Measurements from ENCODE around the gene FAM221A. TPM values are rescaled to one million over a fixed set of nuclear protein-coding genes. Genes with fewer than 3 reads are reported as not detected.

The FAM221A gene
- total RNA-seq (2021; ENCODE audit: unreplicated experiment) (8.4 TPM), Bru-seq, nascent RNA (percentile 61 among the genes with signal in this experiment), BruChase-seq, experiment 1, labeled RNA remaining after a 2-hour chase (percentile 72 among the genes with signal in this experiment), BruChase-seq, experiment 2, labeled RNA remaining after a 6-hour chase (percentile 66 among the genes with signal in this experiment)
- 8.5 TPM for polyA plus RNA-seq (2012; ENCODE audit: insufficient read length)
- long read RNA-seq, partial matches to known transcripts: 3 of 18 reads
- long read RNA-seq, other reads (novel, unspliced or antisense): 3 of 18 reads

- peak; percentile 45 for DNase-seq (ENCODE audit: low read depth, low spot score)
- peak within 1 kb of the TSS; percentile 73 for H3K27ac ChIP-seq (ENCODE audit: low read length)
Observed at GRCh38 chr7:23679898-23680413, at the start of gene FAM221A. FAM221A (plus strand) TSS chr7:23680199; CDS start chr7:23680219, 20 bp downstream.

GRCh38 chr7:23633417-23633816, 46.6 kb upstream of the FAM221A start:
- Histone ChIP-seq H3K4me1 (ENCODE audit: control insufficient read depth, insufficient read depth, low read length) (no peaks in the 10 kb centered on the region), H3K9me3 (ENCODE audit: control insufficient read depth, insufficient read depth, low read depth, low read length) (no peaks in the 10 kb centered on the region), H3K27me3 (ENCODE audit: control insufficient read depth, insufficient read depth, low read length) (no peaks in the 10 kb centered on the region), H3K36me3 (ENCODE audit: control insufficient read depth, insufficient read depth, low read length) (no peaks in the 10 kb centered on the region), H3K4me3 (ENCODE audit: low read depth in 2 of 2, low read length in 2 of 2) (no peak overlapping the region), H3K27ac (ENCODE audit: low read length) (no peak overlapping the region)
- ATAC-seq (peak; percentile 12; the same call in 1 of the 2 replicates), DNase-seq (ENCODE audit: low read depth, low spot score) (no peak)
- BruUV-seq (replicated peaks): no TSS peak
- CTCF ChIA-PET: interaction anchor here (0.7 kb wide), 1 partner anchor 66 kb away, joined by 3 read pairs; no protein-coding TSS in a partner anchor
- intact Hi-C loops (cut with micrococcal nuclease; ENCODE audit: unreplicated experiment): no loop called here
- POLR2A ChIA-PET: no interaction called here
- in situ Hi-C loops (cut with HindIII; ENCODE audit: low pct_unique_long_range_greater_than_20kb, low sequenced_read_pairs): no loop called here
- TF ChIP-seq POLR2AphosphoS5 (IDR thresholded peaks at IDR 0.05; ENCODE audit: low read depth, low read length) (no peak), TCF7L2 (IDR thresholded peaks at IDR 0.05; ENCODE audit: low read depth, low read length) (no peak), SIN3A (IDR thresholded peaks at IDR 0.05; ENCODE audit: borderline replicate concordance, insufficient read depth, low read depth, low read length) (no peak), REST (IDR thresholded peaks at IDR 0.05; ENCODE audit: insufficient read depth in 1 of 2, low read depth in 2 of 2, low read length in 1 of 2) (no peak)
- TF ChIP-seq, protein P1, sequence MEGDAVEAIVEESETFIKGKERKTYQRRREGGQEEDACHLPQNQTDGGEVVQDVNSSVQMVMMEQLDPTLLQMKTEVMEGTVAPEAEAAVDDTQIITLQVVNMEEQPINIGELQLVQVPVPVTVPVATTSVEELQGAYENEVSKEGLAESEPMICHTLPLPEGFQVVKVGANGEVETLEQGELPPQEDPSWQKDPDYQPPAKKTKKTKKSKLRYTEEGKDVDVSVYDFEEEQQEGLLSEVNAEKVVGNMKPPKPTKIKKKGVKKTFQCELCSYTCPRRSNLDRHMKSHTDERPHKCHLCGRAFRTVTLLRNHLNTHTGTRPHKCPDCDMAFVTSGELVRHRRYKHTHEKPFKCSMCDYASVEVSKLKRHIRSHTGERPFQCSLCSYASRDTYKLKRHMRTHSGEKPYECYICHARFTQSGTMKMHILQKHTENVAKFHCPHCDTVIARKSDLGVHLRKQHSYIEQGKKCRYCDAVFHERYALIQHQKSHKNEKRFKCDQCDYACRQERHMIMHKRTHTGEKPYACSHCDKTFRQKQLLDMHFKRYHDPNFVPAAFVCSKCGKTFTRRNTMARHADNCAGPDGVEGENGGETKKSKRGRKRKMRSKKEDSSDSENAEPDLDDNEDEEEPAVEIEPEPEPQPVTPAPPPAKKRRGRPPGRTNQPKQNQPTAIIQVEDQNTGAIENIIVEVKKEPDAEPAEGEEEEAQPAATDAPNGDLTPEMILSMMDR (IDR thresholded peaks at IDR 0.05): no peak

More at GRCh38 chr7:23679898-23680413, at the start of gene FAM221A:
- H3K36me3 ChIP-seq (ENCODE audit: control insufficient read depth, insufficient read depth, low read length): no peaks in the 10 kb centered on the region
- ATAC-seq: peak; percentile 99
- H3K4me3 ChIP-seq (ENCODE audit: low read depth in 2 of 2, low read length in 2 of 2): peak within 1 kb of the TSS; percentile 67 to 70
- H3K9me3 ChIP-seq (ENCODE audit: control insufficient read depth, insufficient read depth, low read depth, low read length): no peaks in the 10 kb centered on the region
- in situ Hi-C loops (cut with HindIII; ENCODE audit: low pct_unique_long_range_greater_than_20kb, low sequenced_read_pairs): no loop called here
- ChIA-PET POLR2A (no interaction called here), CTCF (interaction anchor here (0.6 to 1.1 kb wide), 2 partner anchors 65 to 475 kb away, joined by 3 to 4 read pairs; no protein-coding TSS in a partner anchor)
- no peaks in the 10 kb centered on the region for H3K27me3 ChIP-seq (ENCODE audit: control insufficient read depth, insufficient read depth, low read length)
- BruUV-seq (replicated peaks): no TSS peak
- H3K4me1 ChIP-seq (ENCODE audit: control insufficient read depth, insufficient read depth, low read length): peaks cover 5% of the 10 kb centered on the region; the same call in 1 of the 2 replicates
- TF ChIP-seq SIN3A (IDR thresholded peaks at IDR 0.05; ENCODE audit: borderline replicate concordance, insufficient read depth, low read depth, low read length): peak; percentile 71; the same call in 1 of the 2 replicates
- TF ChIP-seq, protein P1 (IDR thresholded peaks at IDR 0.05): peak; percentile 96
- TF ChIP-seq REST (IDR thresholded peaks at IDR 0.05; ENCODE audit: insufficient read depth in 1 of 2, low read depth in 2 of 2, low read length in 1 of 2): no peak
- intact Hi-C loops (cut with micrococcal nuclease; ENCODE audit: unreplicated experiment): no loop called here

All from Panc1 (cell line).